Stimulated activated CD8-positive, alpha-beta memory T cell treated with anti-CD3 and anti-CD28 coated beads, Interleukin-2, amount 100 ng/mL, for 48 hours (primary cell): ENCODE results near the gene TMX3.

ENCODE experiments used
- DNase-seq, 2 donors: peaks; one replicate each; pipeline ENCODE4 v3.0.0-alpha.2; 2020; ENCODE audit warnings: low read depth in 2 of 2

Gene TMX3

GRCh38 chr18:68714712-68715496 lies at the start of gene TMX3:
TMX3 (minus strand) TSS chr18:68715108; CDS start chr18:68714981, 127 bp downstream.
- peak; percentile 88 to 89 for DNase-seq

GRCh38 chr18:68764016-68764415 lies 49.1 kb upstream of the TMX3 start:
- DNase-seq = no peak

GRCh38 chr18:68763083-68763482 lies 48.2 kb upstream of the TMX3 start:
- DNase-seq = no peak

- DNase-seq = no peak
These were observed 44.4 kb upstream of the TMX3 start for GRCh38 chr18:68759308-68759707.

- no peak for DNase-seq
These were observed 42.2 kb upstream of the TMX3 start for GRCh38 chr18:68757126-68757525.

GRCh38 chr18:68742206-68742605 lies 27.3 kb upstream of the TMX3 start:
- DNase-seq = no peak

- DNase-seq = no peak
These were observed 26.1 kb upstream of the TMX3 start for GRCh38 chr18:68740966-68741365.

- no peak for DNase-seq
These were observed 24.6 kb upstream of the TMX3 start for GRCh38 chr18:68739462-68739861.

- no peak for DNase-seq
These were observed 23.7 kb upstream of the TMX3 start for GRCh38 chr18:68738564-68738963.

- no peak for DNase-seq
These were observed 20.8 kb upstream of the TMX3 start for GRCh38 chr18:68735483-68736343.

- DNase-seq = no peak
These were observed 19.4 kb upstream of the TMX3 start for GRCh38 chr18:68734308-68734707.

GRCh38 chr18:68733707-68734106 lies 18.8 kb upstream of the TMX3 start:
- DNase-seq = no peak

GRCh38 chr18:68728081-68728700 lies 13.3 kb upstream of the TMX3 start:
- DNase-seq = no peak

- no peak for DNase-seq
These were observed 12.6 kb upstream of the TMX3 start for GRCh38 chr18:68727506-68727905.

- no peak for DNase-seq
These were observed 10.4 kb upstream of the TMX3 start for GRCh38 chr18:68725346-68725745.

GRCh38 chr18:68724021-68724420 lies 9.1 kb upstream of the TMX3 start:
- DNase-seq = no peak

GRCh38 chr18:68723539-68723938 lies 8.6 kb upstream of the TMX3 start:
- DNase-seq = no peak

- no peak for DNase-seq
These were observed 7.9 kb upstream of the TMX3 start for GRCh38 chr18:68722821-68723220.

- no peak for DNase-seq
These were observed 7.0 kb upstream of the TMX3 start for GRCh38 chr18:68721681-68722583.

GRCh38 chr18:68714366-68714711 lies 569 bp downstream of the TMX3 start:
- DNase-seq = peak in 1 of 2 donors; percentile 3

- no peak for DNase-seq
These were observed 1.1 kb downstream of the TMX3 start for GRCh38 chr18:68713796-68714195.

- no peak for DNase-seq
These were observed 1.8 kb downstream of the TMX3 start for GRCh38 chr18:68713131-68713530.
